Small intestine (tissue), 7 donors: ENCODE data around the gene CYP1A2. TPM values are rescaled to one million over a fixed set of nuclear protein-coding genes. Genes with fewer than 3 reads are reported as not detected.
A peak's percentile ranks its signal among the peaks of the same experiment; 100 is the strongest.

ENCODE experiments used
- DNase-seq, 2 donors: peaks; one replicate each; pipeline versions ENCODE4 v3.0.0 to v3.0.0-alpha.2; 2013
- FAIRE-seq: peaks from 2 replicates; lab custom pipeline; 2012; peaks lifted over from hg19 to GRCh38; lab: Jason Lieb, UNC
- H3K27ac ChIP-seq, 3 donors: one replicate each; pipeline ENCODE4 v1.5.1; 2013; ENCODE audit warnings: low read length in 2 of 3, mild to moderate bottlenecking in 2 of 3, control low read depth in 1 of 3, inconsistent platforms in 1 of 3, low read depth in 1 of 3, moderate library complexity in 1 of 3
- H3K27me3 ChIP-seq, 3 donors: one replicate each; pipeline ENCODE4 v1.6.1; 2013; ENCODE audit warnings: low read length in 3 of 3, inconsistent platforms in 1 of 3; ENCODE audit not compliant: control insufficient read depth in 3 of 3, insufficient read depth in 3 of 3
- H3K36me3 ChIP-seq, 3 donors: one replicate each; pipeline ENCODE4 v1.6.1; 2013; ENCODE audit warnings: low read length in 3 of 3, inconsistent platforms in 1 of 3, low read depth in 1 of 3, mild to moderate bottlenecking in 1 of 3, moderate library complexity in 1 of 3; ENCODE audit not compliant: control insufficient read depth in 3 of 3, insufficient read depth in 2 of 3
- H3K4me1 ChIP-seq, 3 donors: one replicate each; pipeline ENCODE4 v1.6.1; 2013; ENCODE audit warnings: low read length in 2 of 3, inconsistent platforms in 1 of 3, low read depth in 1 of 3, mild to moderate bottlenecking in 1 of 3, moderate library complexity in 1 of 3; ENCODE audit not compliant: control insufficient read depth in 3 of 3, insufficient read depth in 2 of 3
- H3K4me3 ChIP-seq, 3 donors: one replicate each; pipeline ENCODE4 v1.5.1; 2013; ENCODE audit warnings: low read length in 3 of 3, control low read depth in 1 of 3, inconsistent platforms in 1 of 3, low read depth in 1 of 3, mild to moderate bottlenecking in 1 of 3, moderate library complexity in 1 of 3
- H3K9me3 ChIP-seq, 2 donors: one replicate each; pipeline ENCODE4 v1.6.1; 2013; ENCODE audit warnings: low read depth in 1 of 2, low read length in 1 of 2; ENCODE audit not compliant: control insufficient read depth in 2 of 2, insufficient read depth in 1 of 2
- WGBS, 3 donors: extraction: QIAGEN DNeasy Blood & Tissue Kit; methylation state at CpG; one replicate each; pipeline ENCODE4 v1.1.7; 2013; 5-methylcytosine and 5-hydroxymethylcytosine counted together
- polyA plus RNA-seq, 4 donors: library from polyadenylated mRNA; stranded (reverse) in 3 of 4; unstranded in 1 of 4; fragments of 200-250 nt in 3 of 4; fragments of 120-200 nt in 1 of 4; gene quantifications; one replicate each; pipeline versions ENCODE4 v1.2.1 to v1.2.3, GENCODE V29; 2013
- donor health status: healthy with polysubstance abuse.
- donor health status: control.
- donor health status: control.
- donor health status: Bipolar disorder and iron deficiency.
- donor health status: healthy.

Gene CYP1A2
- polyA plus RNA-seq, 4 donors: not detected

DNA sequence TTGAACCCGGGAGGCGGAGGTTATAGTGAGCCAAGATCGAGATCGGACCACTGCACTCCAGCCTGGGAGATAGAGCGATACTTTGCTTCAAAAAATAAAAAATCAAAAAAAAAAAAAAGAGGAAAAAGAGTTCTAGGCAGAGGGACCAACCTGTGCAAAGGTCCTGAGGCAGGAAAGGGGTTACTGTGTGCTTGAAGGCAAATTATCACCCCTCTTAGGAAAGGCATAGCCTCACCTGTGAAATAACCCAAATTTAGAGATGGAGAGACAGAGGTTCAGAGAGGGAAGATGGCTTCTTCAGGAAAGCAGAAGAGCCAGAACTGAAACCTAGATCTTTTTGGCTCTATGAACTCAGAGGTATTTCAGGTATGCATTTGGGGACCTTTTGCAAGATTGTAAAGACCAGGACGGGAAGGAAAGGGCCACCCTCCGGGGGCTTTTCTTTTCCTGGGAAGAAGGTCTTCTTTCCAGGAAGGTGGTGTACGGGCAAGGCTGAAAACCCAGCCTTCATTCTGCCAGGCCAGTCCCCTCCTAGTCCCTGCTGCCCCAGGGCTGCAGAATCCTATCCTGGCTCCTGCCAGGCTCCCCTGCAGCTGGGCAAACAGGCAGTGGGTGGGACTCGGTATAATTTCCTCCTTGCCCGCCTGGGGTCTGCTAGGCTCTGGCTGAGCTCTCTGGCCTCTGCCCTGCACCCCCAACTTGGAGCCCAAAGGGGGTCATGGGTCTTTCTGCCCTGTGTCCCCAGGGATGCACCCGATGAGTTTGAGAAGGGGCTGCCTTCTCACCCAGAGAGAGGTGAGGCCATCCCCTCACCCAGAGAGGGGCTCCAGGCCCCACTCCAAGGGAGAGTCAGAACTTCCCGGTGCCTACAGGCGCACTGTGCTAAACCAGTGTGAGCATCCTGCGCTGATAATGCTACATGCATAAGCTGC, 18.8 kb downstream of the CYP1A2 start:
- FAIRE-seq: no peak
- no peak overlapping the region for H3K27ac ChIP-seq
- H3K4me1 ChIP-seq: peaks cover 0 to 15% (median 7%) of the 10 kb centered on the region in 3 donors
- no peaks in the 10 kb centered on the region for H3K36me3 ChIP-seq
- 84 to 88% (median 87%) methylated on average over 13 to 14 of the region's 14 CpGs for WGBS, 3 donors
- no peak for DNase-seq
- H3K27me3 ChIP-seq: no peaks in the 10 kb centered on the region
- H3K4me3 ChIP-seq: no peak overlapping the region
- H3K9me3 ChIP-seq: no peaks in the 10 kb centered on the region

DNA sequence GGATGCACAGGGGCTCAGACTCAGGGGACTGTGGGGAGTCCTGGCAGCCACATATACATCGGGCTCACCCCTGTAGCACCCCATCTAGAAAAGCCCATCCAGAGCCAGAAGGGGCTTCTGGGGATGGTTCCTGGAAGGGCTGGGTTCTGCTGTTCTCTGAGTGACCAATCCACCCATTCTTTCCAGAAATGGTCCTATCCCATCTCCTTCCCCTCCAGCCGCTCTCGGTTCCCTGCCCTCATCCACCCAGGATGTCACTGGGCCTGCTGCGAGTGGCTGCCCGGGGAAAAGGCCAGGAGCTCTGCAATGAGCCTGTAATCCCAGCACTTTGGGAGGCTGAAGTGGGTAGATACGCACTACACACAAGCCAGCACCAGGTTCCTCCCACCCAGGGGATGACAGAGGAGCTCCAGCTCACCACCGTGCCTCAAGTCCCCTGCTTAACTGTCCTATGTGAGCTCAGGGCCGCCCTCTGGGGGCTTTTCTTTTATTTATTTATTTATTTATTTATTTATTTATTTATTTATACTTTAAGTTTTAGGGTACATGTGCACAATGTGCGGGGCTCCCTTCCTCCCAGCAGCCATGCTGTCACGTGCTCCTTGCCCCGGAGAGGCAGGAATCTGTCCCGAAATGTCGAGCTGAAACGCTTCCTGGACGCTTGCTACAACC, 19.6 kb downstream of the CYP1A2 start:
- 34 to 36% (median 35%) methylated on average over 15 of the region's 15 CpGs for WGBS, 3 donors
- Histone ChIP-seq H3K27me3 (no peaks in the 10 kb centered on the region), H3K36me3 (no peaks in the 10 kb centered on the region), H3K27ac (no peak overlapping the region), H3K9me3 (no peaks in the 10 kb centered on the region), H3K4me3 (no peak overlapping the region), H3K4me1 (peaks cover 0 to 8% (median 0%) of the 10 kb centered on the region in 3 donors)
- no peak for FAIRE-seq
- no peak for DNase-seq

DNA sequence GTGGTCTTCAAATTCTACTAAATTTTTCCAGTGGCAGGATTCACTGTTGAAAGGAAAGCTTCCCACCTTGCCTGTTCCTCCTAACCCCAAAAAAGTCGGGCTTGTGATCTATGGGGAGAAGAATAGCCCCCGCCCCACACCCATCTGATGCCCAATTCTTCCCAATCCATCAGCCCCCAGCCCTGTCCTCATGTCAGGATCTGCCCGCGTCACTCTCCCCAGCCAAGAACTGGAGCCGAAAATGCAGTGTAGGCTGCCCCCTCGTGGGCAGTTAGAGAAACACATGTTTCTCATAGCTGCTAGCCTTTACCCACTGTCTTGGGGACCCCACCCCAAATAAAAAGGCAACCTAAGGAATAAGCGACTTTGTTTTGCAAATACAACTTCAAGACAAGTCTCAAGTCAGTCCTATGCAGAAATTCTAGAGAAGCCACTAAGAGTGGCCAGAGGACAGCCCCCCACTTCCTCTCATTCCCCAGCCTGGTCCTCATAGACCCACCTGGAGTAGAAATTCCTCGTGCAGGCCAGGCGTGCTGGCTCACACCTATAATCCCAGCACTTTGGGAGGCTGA, 20.2 kb downstream of the CYP1A2 start:
- H3K9me3 ChIP-seq: no peaks in the 10 kb centered on the region
- H3K27me3 ChIP-seq: no peaks in the 10 kb centered on the region
- 2 to 4% (median 2%) methylated on average over 9 of the region's 9 CpGs for WGBS, 3 donors
- H3K36me3 ChIP-seq: no peaks in the 10 kb centered on the region
- DNase-seq: peak; percentile 60 to 64
- peaks cover 0 to 8% (median 2%) of the 10 kb centered on the region in 3 donors for H3K4me1 ChIP-seq
- H3K27ac ChIP-seq: no peak overlapping the region
- no peak overlapping the region for H3K4me3 ChIP-seq
- no peak for FAIRE-seq

DNA sequence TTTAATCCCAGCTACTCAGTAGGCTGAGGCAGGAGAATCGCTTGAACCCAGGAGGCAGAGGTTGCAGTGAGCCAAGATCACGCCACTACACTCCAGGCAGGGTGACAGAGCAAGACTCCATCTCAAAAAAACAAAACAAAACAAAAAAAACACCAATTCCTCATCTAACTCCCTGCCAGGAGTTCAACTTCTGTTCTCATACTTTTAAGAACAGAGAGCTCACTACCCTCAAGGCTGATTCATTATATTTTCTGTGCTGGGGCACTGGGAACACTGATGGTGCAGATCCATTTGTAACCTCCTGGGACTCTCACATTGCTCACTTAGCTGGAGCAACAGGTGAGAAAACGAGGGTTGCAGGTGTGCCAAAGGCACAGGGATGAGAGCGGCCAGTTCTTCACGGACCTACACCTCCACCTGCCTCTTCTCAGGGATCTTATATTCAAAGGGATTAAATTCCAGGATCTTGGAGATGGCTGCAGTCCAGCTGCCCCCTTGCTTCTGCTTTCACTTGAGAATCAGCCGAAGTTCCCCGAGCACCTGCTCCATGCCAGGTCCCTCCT, 20.9 kb downstream of the CYP1A2 start:
- no peak for DNase-seq
- H3K27ac ChIP-seq: no peak overlapping the region
- WGBS, 3 donors: 33 to 65% (median 37%) methylated on average over 7 of the region's 7 CpGs

DNA sequence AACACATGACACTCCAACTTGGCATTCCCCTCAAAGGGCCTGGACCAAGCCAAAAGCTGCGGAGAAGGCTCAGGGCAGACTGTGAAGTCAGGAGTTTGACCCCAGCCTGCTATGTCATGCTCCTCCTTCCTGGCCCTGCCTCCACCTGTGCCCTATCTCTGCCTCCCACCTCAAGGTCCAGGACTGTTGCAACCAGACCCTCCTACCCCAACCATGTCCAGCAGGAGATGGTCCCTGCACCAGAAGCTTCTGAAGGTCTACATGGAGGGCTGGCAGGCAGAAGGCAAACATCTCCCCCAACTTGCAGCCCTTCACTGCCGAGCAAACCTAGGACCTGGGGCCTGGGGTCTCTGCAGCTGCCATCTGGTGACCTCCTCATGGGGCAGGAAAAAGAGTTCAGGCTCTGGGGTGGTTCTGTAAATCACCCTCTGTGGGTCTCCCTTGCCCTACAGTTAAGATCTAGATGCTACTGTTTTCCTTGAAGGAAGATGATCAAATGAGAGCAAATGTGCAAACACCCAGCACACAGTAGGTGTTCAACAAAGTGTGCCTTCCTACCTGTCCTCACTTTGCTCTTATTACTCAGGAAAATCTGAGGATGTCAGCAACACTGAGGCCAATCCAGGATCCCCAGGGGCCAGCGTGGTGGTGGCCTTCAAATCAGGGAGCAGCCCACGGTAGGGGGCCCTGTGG, 21.7 kb downstream of the CYP1A2 start:
- no peak overlapping the region for H3K27ac ChIP-seq
- DNase-seq (no peak), FAIRE-seq (no peak)
- H3K4me3 ChIP-seq: no peak overlapping the region
- peaks cover 0 to 16% (median 2%) of the 10 kb centered on the region in 3 donors for H3K4me1 ChIP-seq
- 64 to 84% (median 66%) methylated on average over 4 of the region's 4 CpGs for WGBS, 3 donors
- H3K27me3 ChIP-seq: no peaks in the 10 kb centered on the region
- H3K36me3 ChIP-seq: no peaks in the 10 kb centered on the region
- H3K9me3 ChIP-seq: no peaks in the 10 kb centered on the region

More for the DNA sequence above, 20.9 kb downstream of the CYP1A2 start:
- Histone ChIP-seq H3K36me3 (no peaks in the 10 kb centered on the region), H3K27me3 (no peaks in the 10 kb centered on the region), H3K9me3 (no peaks in the 10 kb centered on the region), H3K4me3 (no peak overlapping the region), H3K4me1 (peaks cover 0 to 14% (median 2%) of the 10 kb centered on the region in 3 donors)
- no peak for FAIRE-seq

DNA sequence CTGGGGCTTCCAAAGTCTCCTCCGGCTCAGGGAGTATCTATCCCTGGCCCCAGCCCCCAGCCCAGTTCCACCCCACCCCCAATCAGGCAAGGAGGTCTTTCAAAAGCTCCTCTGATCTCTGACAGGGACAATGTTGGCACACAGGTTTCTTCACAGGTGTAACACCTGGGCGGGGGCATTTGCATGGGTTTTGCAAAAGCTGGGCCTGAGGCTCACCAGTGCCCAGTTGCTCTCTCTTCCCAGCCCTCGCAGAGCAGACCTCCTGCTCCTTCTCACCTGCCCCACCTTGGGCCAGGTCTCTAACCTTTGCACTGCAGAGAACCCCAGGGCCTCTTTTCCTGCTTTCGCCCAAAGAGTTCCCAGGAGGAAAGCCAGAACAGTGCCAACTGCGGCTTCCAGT, 24.7 kb downstream of the CYP1A2 start:
- DNase-seq: no peak
- WGBS, 3 donors: 21 to 58% (median 43%) methylated on average over 5 of the region's 5 CpGs

DNA sequence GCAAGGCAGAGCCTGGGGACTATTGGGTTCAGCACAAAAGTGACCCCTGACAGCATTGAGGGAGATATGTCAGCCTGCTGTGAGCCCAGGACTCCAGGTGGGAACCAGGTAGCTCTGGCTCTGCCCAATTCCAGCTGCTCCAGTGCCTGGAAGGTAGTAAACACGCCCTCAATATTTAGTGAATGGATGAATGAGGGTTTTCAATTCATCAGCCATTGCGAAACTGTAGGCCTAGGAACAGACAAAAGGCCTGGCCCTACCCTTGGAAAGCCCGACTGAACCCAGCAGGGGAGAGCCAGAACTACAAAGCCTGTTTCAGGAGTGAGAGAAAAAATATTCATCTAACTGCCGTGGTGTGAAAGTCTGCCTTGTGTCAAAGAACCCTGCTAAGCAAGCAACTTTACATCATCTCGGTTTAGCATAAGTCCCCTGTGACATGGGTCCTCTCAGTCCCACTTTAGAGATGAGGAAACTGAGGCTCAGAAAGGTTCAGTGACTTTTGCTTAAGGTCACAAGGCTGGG, 25.1 kb downstream of the CYP1A2 start:
- peak; percentile 36 to 64 for DNase-seq

More for the DNA sequence above, 24.7 kb downstream of the CYP1A2 start:
- no peak for FAIRE-seq
- Histone ChIP-seq H3K4me3 (no peak overlapping the region), H3K27ac (peak overlapping the region in 1 of 3 donors; percentile 77), H3K27me3 (no peaks in the 10 kb centered on the region), H3K9me3 (no peaks in the 10 kb centered on the region), H3K36me3 (peaks cover 0 to 3% (median 0%) of the 10 kb centered on the region in 3 donors), H3K4me1 (peaks cover 5 to 39% (median 12%) of the 10 kb centered on the region in 3 donors)

More for the DNA sequence above, 25.1 kb downstream of the CYP1A2 start:
- Histone ChIP-seq H3K4me1 (peaks cover 8 to 44% (median 14%) of the 10 kb centered on the region in 3 donors), H3K4me3 (no peak overlapping the region), H3K9me3 (no peaks in the 10 kb centered on the region), H3K27ac (peak overlapping the region in 1 of 3 donors; percentile 77), H3K36me3 (peaks cover 0 to 3% (median 0%) of the 10 kb centered on the region in 3 donors), H3K27me3 (no peaks in the 10 kb centered on the region)
- 22 to 60% (median 35%) methylated on average over 5 of the region's 5 CpGs for WGBS, 3 donors
- no peak for FAIRE-seq
